SKM-1 (cell line): Measurements from ENCODE around the gene KAT2B.

Experiments used
- DNase-seq: peaks from one replicate; lab custom pipeline; 2025; ENCODE audit not compliant: unreplicated experiment; lab: John Stamatoyannopoulos, UW

Gene KAT2B

GRCh38 chr3:20142517-20142916 is 102.3 kb downstream of the KAT2B start:
- DNase-seq, result no peak

GRCh38 chr3:20143519-20143918 is 103.3 kb downstream of the KAT2B start:
- DNase-seq, result no peak

- DNase-seq, result no peak
These were observed 105.6 kb downstream of the KAT2B start for GRCh38 chr3:20145874-20146273.

- no peak for DNase-seq
These were observed 106.1 kb downstream of the KAT2B start for GRCh38 chr3:20146301-20146700.

- no peak for DNase-seq
These were observed 107.1 kb downstream of the KAT2B start for GRCh38 chr3:20147361-20147760.

GRCh38 chr3:20148466-20148865 is 108.2 kb downstream of the KAT2B start:
- no peak for DNase-seq

- no peak for DNase-seq
These were observed 113.8 kb downstream of the KAT2B start for GRCh38 chr3:20154078-20154477.

- no peak for DNase-seq
These were observed 114.7 kb downstream of the KAT2B start for GRCh38 chr3:20154928-20155327.

GRCh38 chr3:20160230-20160629 is 120.0 kb downstream of the KAT2B start:
- no peak for DNase-seq

GRCh38 chr3:20161714-20162113 is 121.5 kb downstream of the KAT2B start:
- DNase-seq, result no peak

- DNase-seq, result no peak
These were observed 133.7 kb downstream of the KAT2B start for GRCh38 chr3:20173844-20174410.

- DNase-seq, result no peak
These were observed 141.0 kb downstream of the KAT2B start for GRCh38 chr3:20181276-20181675.

- DNase-seq, result no peak
These were observed 142.0 kb downstream of the KAT2B start for GRCh38 chr3:20182206-20182605.

GRCh38 chr3:20185331-20185678 is 145.1 kb downstream of the KAT2B start:
- DNase-seq, result peak; percentile 38

- DNase-seq, result peak; percentile 87
These were observed 145.7 kb downstream of the KAT2B start, which contains the start of gene SGO1 for GRCh38 chr3:20185679-20186599. Gene SGO1, minus strand, starts transcription at chr3:20186206. Its CDS starts 2,179 bp downstream, at chr3:20184027.

GRCh38 chr3:20186600-20187004 is 146.4 kb downstream of the KAT2B start:
- no peak for DNase-seq

- no peak for DNase-seq
These were observed 150.7 kb downstream of the KAT2B start for GRCh38 chr3:20190991-20191390.

- DNase-seq, result no peak
These were observed 154.7 kb downstream of the KAT2B start for GRCh38 chr3:20194793-20195460.

- DNase-seq, result no peak
These were observed 157.5 kb downstream of the KAT2B start for GRCh38 chr3:20197775-20198174.

- no peak for DNase-seq
These were observed 160.9 kb downstream of the KAT2B start for GRCh38 chr3:20201143-20201542.
